Activated CD4-positive, alpha-beta T cell treated with anti-CD3 and anti-CD28 coated beads for 24 hours (primary cell): Measurements from ENCODE around the gene FADS6.
A peak's percentile ranks its signal among the peaks of the same experiment; 100 is the strongest.

Experiments used
- DNase-seq, 2 donors: peaks; one replicate each; pipeline ENCODE4 v3.0.0-alpha.2; 2020; ENCODE audit warnings: low read depth in 2 of 2

The FADS6 gene

DNA sequence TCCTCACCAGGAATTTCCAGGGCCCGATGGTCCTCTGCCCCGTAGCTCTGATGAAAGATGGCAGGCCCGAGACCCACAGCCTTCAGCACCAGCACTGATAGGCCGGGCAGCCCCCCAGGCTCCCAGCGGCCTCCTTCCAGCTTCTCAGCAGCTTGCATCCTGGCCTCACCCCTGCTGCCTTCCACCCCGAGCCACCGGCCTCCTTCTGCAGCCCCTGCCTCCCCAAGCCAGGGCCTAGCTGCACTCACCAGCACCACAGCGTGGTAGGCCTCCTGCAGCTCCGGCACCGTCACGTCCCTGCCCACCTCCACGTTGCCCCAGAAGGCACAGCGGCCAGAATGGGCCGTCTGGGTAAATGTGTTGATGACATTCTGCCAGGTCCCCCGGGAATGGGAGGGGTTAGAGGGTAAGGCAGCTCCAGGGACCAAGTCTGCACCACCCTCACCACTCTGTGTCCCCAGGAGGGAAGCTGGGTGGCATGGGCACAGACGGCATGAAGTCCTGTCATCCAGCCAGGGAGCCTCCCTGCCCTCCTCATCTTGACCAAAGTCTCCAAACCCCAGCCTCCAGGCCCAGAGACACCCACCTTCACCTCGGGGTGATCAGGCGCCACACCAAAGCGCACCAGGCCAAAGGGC is 27.1 kb downstream of the FADS6 start:
- DNase-seq = no peak

DNA sequence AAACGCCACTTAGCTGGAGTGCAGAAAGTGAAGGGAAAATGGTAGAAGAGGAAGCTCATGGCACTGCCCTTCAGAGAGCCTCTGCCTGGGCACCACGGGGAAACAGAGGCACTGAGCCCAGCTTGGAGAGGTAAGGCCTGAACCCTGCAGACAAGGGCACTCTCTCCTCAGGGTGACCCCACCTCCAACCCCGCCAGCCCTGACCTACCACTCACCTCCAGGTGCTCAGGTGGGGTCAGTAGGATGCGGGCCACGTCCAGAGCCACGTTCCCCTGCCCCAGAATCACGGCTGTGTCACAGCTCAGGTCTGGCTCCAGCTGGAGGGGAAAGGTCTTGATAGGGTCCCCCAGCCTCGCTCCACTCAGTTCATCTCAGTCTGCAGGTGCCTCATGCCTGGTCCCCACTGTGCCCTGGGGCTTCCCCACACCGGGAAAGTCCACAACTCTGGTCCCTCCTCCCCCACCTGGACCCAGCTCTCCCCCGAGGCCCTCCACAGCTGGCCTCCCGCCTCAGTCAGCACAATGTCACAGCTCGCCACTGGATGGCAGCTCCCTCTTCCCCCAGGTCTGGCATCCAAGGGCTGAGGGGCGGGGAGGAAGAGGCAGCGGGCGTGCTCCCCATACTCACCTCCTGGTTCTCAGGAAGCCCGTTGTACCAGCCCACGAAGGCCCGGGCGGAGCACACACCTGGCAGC is 27.8 kb downstream of the FADS6 start:
- DNase-seq = no peak

DNA sequence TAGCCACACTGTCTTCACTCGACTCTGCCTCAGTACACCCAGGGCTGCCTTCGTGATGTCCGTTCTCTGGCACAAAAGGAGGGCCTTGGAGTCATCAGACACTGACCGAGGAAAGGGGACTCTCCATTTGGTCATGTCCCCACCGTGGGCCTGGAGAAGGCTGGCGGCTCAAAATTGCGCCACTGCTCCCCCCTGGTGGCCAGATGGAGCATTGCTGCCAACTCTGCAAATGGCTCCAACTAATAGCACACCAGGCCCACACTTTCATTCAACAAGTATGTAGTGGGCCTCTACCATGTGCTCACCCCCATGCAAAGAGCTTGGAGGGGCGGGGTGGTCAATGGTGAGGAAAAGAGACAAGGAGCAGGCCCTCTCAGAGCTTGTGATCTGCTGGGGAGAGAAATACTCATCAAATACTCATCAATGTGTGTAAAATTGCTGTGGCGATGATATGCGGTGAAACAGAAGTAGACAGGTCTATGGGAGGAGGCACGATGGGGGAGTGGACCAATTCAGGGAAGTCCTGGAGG is 28.5 kb downstream of the FADS6 start:
- DNase-seq = peak; percentile 53 to 64

DNA sequence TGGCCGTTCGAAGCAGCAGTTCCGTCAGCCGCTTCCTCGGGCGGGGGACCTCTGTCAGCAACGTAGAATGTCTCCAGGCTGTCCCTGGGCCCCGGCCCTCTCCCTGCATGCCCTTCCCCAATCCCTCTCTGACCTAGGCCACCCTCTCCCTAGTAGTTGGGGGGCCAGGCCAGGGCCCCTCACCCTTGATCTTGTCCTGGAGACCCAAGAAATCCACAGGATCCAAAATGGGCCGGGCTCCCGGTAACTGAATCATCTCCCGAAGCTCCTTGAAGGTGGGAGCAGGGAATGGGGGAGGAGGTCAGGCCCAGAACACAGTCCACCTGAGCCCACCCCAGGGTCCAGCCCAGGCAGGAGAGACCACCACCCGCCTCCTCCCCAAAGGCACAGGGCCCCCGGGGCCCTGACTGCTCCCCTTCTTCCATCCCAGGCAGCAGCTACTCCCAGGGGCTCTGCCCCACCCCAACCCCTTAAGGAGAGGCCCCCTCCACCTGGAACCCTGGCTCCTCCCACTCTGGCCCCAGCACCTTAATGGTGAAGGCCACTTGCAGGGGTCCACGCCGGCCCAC is 29.1 kb downstream of the FADS6 start:
- no peak for DNase-seq

DNA sequence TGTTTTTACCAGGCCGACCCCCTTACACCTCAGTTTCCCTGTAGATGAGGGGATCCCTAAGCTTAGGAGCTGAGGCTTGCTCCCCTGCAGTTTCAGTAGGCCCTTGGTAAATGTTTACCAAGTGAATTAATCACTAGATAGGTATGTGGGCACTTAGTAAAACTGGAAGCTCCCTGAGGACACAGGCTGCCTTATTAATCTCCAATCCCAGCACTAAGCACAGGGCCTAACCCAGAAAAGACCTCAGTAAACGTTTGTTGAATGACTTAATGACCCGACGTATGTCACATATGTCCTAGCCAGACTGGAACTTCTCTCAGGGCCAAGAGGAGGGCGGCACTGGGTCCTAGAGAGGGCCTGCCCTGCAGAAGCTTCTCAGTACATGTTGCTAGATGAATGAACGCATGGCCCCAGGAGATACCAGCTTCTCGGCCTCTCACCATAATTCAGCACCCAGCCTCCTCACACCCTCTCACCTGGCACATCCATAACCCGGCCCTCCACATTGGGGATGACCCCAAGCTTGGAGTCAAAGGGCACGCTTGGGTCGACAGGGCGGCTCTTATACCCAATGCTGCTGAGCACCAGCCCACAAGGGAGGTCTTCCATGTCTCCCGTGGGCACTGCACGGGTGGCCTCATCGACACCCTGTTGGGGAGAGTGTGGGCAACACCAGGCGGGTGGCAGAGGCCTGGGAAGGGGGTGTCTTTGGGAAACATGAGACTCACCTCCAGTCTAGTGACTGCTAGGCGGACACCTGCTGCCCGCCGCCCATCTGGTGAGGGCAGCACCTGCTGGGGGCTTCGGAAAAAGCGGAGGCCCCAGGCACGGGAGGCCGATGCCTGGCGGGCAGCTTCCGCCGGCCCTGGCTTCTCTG is 29.8 kb downstream of the FADS6 start:
- DNase-seq = no peak

DNA sequence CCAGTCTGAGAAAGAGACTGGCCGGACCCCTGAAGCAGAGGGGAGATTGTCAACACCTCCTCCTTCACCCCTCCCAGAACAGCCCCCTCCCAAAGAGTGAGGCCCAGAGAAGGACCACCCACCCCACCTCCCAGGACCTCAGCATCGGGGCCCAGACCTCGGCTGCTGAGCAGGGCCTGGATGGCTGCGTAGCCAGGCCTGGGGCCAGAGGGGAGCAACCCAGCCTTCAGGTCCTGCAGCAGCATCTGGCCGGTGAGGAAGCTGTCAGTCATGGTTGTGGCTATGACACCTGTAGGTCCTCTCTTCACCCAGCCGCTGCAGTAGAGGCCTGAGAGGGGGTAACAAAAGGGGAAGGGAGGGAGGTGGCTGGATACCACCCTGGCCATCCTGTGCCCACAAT is 30.5 kb downstream of the FADS6 start:
- no peak for DNase-seq

DNA sequence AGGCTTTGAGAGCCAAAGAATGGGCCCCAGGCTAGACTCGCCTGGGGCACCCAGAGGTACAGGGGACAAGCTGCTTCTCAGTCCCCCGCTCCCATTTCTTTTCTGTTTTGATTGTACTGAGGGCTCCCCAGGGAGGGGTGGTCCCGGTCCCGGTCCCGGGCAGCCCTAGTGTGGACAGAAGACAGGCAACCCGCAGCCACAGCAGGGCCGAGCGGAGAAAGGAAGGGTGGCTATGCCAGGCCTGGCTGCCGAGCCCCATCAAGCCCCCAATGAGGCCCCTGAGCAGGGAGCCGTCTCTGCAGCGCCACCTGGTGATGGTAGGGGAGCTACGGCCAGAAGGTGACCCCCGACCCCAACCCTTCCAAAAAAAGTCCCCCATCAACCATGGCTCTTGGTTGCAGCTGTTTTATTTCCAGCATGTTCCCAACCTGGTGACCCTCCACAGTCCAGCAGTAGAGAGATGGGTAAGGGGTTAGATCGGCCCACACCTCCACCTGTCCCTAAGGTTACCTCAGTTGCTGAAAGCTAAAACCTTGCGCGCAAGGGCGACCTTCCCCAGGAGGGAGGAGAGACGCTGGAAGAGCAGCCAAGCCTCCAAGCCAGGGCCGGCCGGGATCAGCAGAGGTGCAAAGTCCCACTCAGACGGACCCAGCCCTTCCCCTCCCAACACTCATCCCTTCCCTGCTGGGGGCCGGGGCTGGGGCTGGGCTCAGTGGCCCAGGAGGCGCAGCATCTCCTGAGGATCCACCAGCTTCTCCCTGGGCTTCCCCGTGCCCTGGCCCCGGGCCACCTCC is 31.1 kb downstream of the FADS6 start:
- peak; percentile 44 to 69 for DNase-seq

DNA sequence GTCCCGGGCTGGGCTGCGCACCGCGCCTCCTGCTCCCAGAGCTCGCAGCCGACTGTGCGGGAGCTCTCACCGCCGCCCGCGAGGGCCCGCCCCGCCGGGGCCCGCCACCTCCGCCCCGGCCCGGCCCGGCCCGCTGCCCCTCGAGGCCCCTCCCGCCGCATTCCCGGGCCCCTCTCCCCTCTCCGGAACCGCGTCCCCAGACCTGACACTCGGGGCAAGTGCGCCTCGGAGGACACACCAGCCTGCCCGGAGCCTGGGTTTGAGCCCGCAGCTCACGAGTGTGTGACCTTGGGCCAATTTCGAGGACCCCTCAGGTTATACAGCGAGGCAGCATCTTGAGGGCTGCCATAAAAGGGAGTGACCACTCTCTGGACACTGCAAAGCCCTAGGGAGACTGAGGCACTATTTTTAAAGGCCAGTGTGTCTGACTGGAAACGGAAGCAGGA is 31.7 kb downstream of the FADS6 start:
- DNase-seq = no peak

DNA sequence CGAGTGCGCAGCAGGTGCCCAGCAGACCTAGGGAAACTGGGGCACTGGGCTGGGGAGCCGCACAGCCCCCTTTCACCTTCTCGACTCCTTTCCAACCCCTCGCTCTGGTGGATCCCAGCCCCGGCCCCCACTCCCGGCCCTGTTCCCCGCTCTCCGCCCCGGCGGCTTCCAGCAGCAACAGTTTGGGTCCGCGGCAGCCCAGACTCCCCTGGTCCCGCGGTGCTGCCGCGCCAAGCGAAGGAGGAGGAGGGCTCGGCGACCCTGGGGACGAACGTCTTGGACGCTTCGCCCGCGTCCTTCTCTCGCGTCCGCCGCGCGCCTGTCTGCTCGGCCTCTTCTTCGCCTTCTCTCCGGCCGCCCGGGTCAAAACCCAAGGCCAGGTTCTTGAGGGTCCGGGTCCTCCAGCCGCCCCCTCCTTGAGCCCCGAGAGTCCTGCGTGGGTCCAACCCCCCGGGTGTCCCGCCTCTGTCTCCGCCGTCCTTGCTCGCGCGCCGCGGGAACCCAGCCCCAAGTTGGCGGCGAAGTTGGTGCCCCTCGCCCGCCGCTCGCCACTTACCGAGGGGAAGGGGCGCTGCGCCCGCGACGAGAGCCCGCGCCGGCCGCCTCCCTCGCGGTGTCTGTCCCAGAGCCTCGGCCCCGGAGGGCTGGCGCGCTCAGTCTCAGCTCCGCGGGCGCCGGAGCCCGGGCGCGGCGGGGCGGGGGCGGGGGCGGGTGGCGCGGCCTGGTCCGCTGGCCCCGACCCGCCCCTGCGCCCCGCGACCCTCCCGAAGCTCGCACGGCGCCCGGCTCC is 32.4 kb downstream of the FADS6 start:
- DNase-seq = no peak

DNA sequence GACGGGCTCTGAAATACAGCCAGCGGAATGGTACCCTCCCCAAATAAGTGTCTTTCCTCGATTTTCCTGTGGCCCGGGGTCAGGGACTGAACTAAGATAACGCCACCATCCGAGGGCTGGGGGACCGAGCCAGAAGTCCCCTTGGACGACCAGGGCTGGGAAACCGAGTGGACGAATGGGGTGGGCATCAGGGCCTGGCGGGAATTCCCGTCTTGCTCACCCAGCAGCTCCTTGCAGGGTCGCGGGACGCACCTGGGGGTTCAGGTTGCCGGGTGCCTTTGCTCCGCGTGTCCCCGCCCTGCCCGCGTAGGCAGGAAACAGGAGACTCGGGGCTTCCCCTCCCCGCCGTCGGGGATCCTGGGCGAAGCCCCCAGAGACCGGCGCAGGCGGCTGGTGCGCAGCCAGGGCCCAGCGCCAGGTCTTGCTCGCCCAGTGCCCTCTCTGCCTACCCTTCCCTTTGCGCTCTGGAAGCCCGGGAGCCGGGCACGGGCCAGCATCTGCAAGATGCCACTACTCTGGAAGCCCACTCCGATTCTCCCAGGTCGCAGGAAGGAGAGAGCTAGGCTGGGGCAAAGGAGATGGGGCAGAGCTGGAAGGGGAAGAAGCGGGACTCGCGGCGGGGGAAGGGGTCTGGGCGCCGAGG is 33.1 kb downstream of the FADS6 start:
- DNase-seq = no peak

DNA sequence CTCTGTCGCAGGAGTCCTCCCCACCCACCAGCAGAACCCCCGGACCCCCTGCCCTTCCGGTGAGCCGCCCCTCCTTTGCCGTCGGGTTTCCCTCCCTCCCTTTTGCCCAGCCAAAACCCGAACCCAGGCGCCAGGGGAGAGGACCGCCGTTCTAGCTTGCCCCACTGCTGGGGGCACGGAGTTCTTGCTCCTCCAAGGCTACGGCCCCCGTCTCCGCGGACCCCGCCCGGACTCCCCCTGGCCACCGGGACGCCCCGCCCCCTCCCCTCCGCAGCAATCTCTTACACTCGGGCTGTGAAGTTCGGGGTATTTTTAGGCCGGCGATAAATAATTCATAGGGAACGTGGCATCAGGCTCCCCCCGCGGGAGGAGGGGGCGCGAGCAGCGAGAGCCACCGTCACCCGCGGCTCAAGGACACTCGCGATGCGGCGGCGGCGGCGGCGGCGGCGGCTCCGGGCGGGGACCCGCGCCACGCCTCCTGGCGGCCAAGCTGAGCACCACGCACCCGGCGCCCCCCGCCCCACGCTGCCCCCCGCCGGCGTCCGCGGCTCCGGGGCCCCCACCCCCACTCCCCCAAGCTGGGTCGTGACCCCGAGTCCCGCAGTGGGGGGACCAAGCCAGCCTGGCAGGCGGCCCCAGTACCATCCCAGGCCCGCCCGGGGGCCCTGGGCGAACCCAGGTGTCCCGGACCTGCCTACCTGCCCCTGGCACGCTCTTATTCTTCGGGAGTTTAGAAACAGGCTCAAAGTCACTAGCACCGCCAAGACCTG is 33.8 kb downstream of the FADS6 start, which contains the start of gene GRIN2C:
GRIN2C (minus strand) TSS at position 427 of the 770 bp plus-strand sequence. CDS start 4,793 bp downstream, outside the sequence.
- DNase-seq = no peak

DNA sequence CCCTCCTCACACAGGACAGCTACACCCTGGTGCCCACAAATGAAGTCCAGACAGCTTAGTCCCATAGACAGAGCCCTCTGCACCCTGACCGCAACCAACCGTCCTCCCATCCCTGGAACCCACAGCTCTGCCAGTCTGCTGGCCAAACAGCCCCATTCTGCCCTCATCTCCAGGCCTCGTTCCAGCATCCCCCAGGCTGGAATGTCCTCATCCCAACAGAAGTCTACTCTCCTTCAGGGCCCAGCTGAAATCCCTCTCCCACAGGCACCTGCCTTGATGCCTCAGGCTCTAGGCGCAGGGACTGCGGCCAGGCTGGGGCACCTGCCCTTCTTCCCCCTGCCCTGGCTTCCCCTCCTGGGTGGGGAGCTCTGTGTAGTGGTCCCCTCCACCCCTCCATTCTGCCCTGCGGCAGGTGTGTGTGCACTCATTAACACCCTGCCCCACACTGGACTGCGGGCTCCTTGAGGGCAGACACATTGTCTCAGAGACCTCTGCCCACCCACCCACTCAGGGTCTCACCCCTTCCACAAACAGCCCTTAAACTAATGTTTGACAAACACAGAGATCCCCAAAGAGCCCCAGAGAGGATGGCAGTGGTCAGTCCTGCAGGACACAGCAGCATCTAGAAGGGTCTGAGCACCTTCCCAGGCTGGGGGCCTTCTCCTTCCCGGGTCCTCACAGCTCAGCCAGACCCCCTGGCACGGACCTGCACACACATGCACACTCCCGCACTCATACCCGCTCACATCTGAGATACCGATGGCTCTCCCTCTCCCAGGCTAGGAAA is 34.6 kb downstream of the FADS6 start:
- no peak for DNase-seq

DNA sequence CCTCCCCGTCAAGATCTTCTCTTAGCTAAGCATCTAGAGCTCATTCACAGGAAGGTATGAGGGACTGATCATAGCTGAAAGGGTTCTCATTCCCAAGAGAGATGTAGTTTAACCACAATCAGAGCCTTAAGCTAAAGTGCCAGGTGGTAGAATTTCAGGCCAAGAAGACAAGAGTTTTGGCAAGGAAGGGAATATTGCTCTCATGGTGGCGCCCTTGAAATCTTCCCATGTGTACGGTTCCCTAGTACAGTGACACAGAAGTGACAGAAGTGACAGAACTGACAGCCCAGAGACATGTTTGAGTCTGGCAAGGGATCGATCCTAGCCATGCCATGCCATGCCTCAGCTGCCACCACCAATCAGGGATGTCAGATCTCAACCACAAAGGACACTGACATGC is 36.2 kb downstream of the FADS6 start:
- no peak for DNase-seq

DNA sequence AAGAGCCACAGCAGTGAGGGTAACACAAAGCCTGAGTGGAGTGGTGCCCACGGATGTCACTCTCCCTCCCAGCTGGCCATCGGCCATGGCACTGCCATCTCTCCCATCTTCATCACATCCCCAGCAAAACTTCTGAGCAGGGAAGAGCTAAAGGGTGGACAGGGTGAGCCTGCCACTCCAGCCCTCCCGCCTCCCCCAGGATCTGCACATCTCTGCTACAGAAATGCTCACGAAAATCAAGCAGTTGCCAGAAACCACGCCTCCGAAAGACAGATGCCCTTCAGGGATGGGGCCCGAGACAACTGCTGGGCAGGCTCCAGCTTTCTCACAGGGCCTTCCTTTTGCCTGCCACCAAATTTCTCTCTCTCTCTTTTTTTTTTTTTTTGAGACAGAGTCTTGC is 37.3 kb downstream of the FADS6 start:
- DNase-seq = no peak

DNA sequence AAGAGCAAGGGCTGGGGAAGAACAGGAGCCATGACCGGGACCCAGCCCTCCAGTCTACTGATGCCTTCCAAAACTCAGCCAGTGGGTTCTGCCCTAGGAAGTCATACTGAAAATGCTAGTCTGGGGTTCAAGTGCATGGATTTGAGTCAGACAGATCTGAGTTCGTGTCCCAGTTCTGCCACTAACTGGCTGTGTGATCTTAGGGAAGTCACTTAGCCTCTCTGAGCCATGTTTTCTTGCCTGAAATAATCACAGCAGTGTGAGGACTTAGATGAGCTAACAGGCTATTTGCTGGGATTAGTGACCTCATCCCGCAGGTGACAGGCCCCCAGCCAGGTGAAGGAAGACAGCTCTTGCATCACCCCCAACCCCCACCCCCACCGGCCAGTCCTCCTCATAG is 38.1 kb downstream of the FADS6 start:
- DNase-seq = no peak

DNA sequence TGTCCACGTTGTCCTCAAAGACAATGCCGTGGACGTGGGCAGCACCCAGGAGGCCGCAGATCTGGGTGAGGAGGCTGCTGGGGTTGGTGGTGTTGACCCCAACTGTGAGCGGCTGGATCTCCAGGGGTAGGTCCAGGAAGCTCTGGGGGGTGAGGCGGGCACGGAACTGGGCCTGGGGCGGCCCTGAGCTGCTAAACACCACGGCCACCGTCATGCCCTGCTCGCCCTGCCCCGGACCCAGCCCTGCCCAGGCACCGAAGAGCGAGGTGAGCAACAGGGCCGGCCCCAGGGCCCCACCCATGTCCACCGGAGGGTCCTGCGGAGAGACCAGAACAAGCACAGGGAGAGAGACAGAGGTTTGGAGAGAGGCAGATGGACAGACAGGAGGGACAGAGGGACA is 38.6 kb downstream of the FADS6 start:
- no peak for DNase-seq

DNA sequence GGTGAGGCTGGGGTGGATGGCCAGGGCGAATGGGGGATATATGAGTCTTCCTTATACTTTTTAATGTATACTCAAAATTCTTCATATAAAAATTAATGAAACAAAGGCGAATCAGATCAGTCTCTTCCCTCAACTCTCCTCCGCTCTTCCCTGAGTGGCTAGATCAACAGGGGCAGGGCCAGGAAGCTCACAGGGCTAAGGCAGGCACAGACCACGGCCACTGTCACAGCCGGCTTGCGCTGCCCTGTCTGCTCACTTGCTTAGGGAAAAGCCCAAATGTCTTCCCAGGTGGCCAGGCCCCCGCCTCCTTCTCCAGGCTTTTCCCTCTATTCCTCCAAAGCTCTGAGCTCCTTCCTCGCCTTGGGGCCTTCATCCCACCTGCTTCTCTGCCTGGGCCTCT is 39.8 kb downstream of the FADS6 start:
- DNase-seq = no peak

DNA sequence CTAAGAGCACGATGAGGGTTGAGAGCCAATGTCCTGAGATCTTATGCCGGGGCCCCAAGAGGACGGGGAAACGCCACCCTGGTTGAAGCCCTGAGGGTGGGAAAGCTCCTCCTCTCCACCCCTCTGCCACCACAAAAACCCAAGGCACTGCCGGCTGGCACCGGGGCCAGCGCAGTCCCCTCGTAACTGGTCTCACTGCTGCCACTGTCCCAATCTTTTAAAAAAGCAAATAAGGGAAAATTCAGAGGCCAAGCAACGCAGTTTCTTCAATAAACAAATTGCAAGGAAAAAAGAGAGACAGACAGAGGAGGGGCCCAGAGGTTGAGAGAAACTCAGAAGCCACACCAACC is 40.4 kb downstream of the FADS6 start:
- no peak for DNase-seq
